Epithelial cell of proximal tubule (primary cell): Measurements from ENCODE around the gene SSBP2. TPM values are rescaled to one million over a fixed set of nuclear protein-coding genes. Genes with fewer than 3 reads are reported as not detected.

ENCODE experiments used
- DNase-seq: peaks from one replicate; pipeline ENCODE4 v3.0.0-alpha.2; 2011; ENCODE audit warnings: low read depth
- H3K4me3 ChIP-seq: 2 replicates; pipeline ENCODE4 v1.5.1; 2011; ENCODE audit warnings: low read depth, mild to moderate bottlenecking, low read length
- CTCF ChIP-seq: conservative IDR thresholded peaks from 2 replicates; pipeline ENCODE4 v1.5.1; 2012; ENCODE audit warnings: low read depth, mild to moderate bottlenecking, low read length
- total RNA-seq: library from RNA; depleted of rRNA; stranded (reverse); fragments of >200 nt; gene quantifications from 2 replicates; pipeline ENCODE4 v1.2.3, GENCODE V29; 2015

Gene SSBP2
- total RNA-seq, 1 donor from 2014 or later = 3.9 TPM

- TF ChIP-seq CTCF = no peak
- no peak for DNase-seq
- no peak overlapping the region for H3K4me3 ChIP-seq
These were observed 173.8 kb downstream of the SSBP2 start for GRCh38 chr5:81577091-81577490.

GRCh38 chr5:81575924-81576323, 175.0 kb downstream of the SSBP2 start:
- no peak for TF ChIP-seq CTCF
- DNase-seq = no peak
- H3K4me3 ChIP-seq = no peak overlapping the region

- no peak for TF ChIP-seq CTCF
- H3K4me3 ChIP-seq = no peak overlapping the region
- no peak for DNase-seq
These were observed 178.7 kb downstream of the SSBP2 start for GRCh38 chr5:81572201-81572600.

GRCh38 chr5:81558188-81558587, 192.7 kb downstream of the SSBP2 start:
- no peak overlapping the region for H3K4me3 ChIP-seq
- DNase-seq = no peak
- TF ChIP-seq CTCF = no peak

GRCh38 chr5:81556809-81557208, 194.1 kb downstream of the SSBP2 start:
- H3K4me3 ChIP-seq = no peak overlapping the region
- no peak for DNase-seq
- TF ChIP-seq CTCF = no peak

GRCh38 chr5:81555865-81556264, 195.0 kb downstream of the SSBP2 start:
- no peak for DNase-seq
- H3K4me3 ChIP-seq = no peak overlapping the region
- no peak for TF ChIP-seq CTCF

- no peak for TF ChIP-seq CTCF
- no peak for DNase-seq
- H3K4me3 ChIP-seq = no peak overlapping the region
These were observed 196.2 kb downstream of the SSBP2 start for GRCh38 chr5:81554647-81555046.
